ENCODE measurements around the gene PLCL1. TPM values are rescaled to one million over a fixed set of nuclear protein-coding genes. Genes with fewer than 3 reads are reported as not detected.

The PLCL1 gene
- total RNA-seq, 1 donor from 2014 or later, result 0.50 TPM

DNA sequence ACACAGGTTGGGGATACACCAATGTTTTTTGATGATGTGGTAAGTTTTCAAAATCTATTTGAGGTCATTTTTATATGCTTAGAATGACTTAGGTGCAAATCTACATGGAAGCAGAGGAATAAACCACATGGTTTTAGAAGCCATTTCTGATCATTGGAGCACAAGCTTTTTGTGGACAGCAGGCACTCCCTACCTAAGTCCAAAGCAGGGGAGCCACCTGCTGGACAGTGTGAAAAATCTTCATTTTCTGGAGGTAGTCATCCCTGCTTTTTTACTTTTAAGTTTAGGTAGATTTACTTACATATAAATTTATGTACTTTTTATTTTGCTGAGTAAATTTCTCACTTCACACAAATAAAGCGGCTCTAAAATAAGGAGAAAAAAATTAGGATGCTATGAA, 323.2 kb downstream of the PLCL1 start:
- Mint-ChIP-seq H3K27ac (ENCODE audit: unreplicated experiment) (no peak overlapping the region), H3K27me3 (ENCODE audit: low read depth) (peaks cover 31% of the 10 kb centered on the region), H3K4me3 (ENCODE audit: unreplicated experiment) (no peak overlapping the region), H3K9me3 (ENCODE audit: low read depth) (no peaks in the 10 kb centered on the region), H3K36me3 (ENCODE audit: low read depth) (peaks cover 4% of the 10 kb centered on the region), H3K4me1 (ENCODE audit: low read depth) (no peaks in the 10 kb centered on the region)
- peak; percentile 85 for TF ChIP-seq CTCF (IDR thresholded peaks at IDR 0.05)
- no peak for DNase-seq (ENCODE audit: low spot score)

DNA sequence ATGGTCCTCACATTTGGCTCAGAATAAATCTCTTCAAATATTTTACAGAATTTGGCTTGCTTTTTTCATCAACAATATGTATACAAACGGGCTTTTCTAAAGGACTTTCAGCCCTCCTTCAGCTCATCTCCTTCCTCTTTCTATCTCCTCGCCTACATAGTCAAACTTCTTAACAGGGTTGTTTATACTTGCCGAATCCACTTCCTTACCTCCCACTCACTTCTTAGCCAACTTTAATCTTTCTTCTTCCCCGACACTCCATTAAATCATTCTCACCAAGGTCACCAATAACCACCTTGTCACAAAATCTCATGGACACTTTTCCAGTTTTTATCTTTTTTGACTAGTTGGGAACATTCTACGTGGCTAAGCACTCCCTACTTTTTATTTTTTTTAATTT, 325.2 kb downstream of the PLCL1 start:
- Mint-ChIP-seq H3K9me3 (ENCODE audit: low read depth) (no peaks in the 10 kb centered on the region), H3K4me1 (ENCODE audit: low read depth) (no peaks in the 10 kb centered on the region), H3K36me3 (ENCODE audit: low read depth) (peaks cover 4% of the 10 kb centered on the region), H3K4me3 (ENCODE audit: unreplicated experiment) (no peak overlapping the region), H3K27ac (ENCODE audit: unreplicated experiment) (no peak overlapping the region), H3K27me3 (ENCODE audit: low read depth) (peaks cover 24% of the 10 kb centered on the region)
- no peak for TF ChIP-seq CTCF (IDR thresholded peaks at IDR 0.05)
- no peak for DNase-seq (ENCODE audit: low spot score)

- DNase-seq (ENCODE audit: low spot score), result no peak
- TF ChIP-seq CTCF (IDR thresholded peaks at IDR 0.05), result no peak
- no peaks in the 10 kb centered on the region for H3K9me3 Mint-ChIP-seq (ENCODE audit: low read depth)
- no peak overlapping the region for H3K27ac Mint-ChIP-seq (ENCODE audit: unreplicated experiment)
- no peak overlapping the region for H3K4me3 Mint-ChIP-seq (ENCODE audit: unreplicated experiment)
- peaks cover 3% of the 10 kb centered on the region for H3K36me3 Mint-ChIP-seq (ENCODE audit: low read depth)
- H3K4me1 Mint-ChIP-seq (ENCODE audit: low read depth), result no peaks in the 10 kb centered on the region
- peaks cover 18% of the 10 kb centered on the region for H3K27me3 Mint-ChIP-seq (ENCODE audit: low read depth)
These were observed 330.0 kb downstream of the PLCL1 start for GRCh38 chr2:198134293-198134955.

DNA sequence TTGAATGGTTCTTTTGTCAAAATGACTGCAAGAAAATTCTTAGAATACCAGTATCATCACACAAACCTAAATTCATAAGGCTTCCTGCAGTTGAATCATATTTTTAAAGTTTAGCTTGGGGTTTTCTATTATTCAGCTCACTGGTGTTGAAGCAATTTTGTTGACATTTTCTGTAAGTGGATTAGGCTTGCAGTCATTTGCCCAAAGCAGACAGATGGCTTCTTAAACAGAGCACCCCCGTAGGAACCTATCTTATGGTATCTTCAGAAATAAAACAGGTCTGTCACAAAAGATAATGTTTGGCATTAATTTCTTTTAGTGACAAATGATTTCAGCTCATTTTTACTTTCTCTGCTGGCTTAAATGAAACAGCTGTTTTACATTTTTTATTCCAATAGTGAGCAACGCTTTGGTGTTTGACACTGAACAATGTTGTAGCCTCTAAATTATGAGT, 331.1 kb downstream of the PLCL1 start:
- H3K27me3 Mint-ChIP-seq (ENCODE audit: low read depth), result peaks cover 9% of the 10 kb centered on the region
- no peak for DNase-seq (ENCODE audit: low spot score)
- H3K4me1 Mint-ChIP-seq (ENCODE audit: low read depth), result no peaks in the 10 kb centered on the region

GRCh38 chr2:198136142-198136541, 331.7 kb downstream of the PLCL1 start:
- Mint-ChIP-seq H3K4me3 (ENCODE audit: unreplicated experiment) (no peak overlapping the region), H3K36me3 (ENCODE audit: low read depth) (no peaks in the 10 kb centered on the region), H3K9me3 (ENCODE audit: low read depth) (no peaks in the 10 kb centered on the region)

More for the DNA sequence above, 331.1 kb downstream of the PLCL1 start:
- Mint-ChIP-seq H3K36me3 (ENCODE audit: low read depth) (no peaks in the 10 kb centered on the region), H3K4me3 (ENCODE audit: unreplicated experiment) (no peak overlapping the region), H3K27ac (ENCODE audit: unreplicated experiment) (no peak overlapping the region), H3K9me3 (ENCODE audit: low read depth) (no peaks in the 10 kb centered on the region)
- TF ChIP-seq CTCF (IDR thresholded peaks at IDR 0.05), result no peak

More at GRCh38 chr2:198136142-198136541, 331.7 kb downstream of the PLCL1 start:
- H3K4me1 Mint-ChIP-seq (ENCODE audit: low read depth), result no peaks in the 10 kb centered on the region
- DNase-seq (ENCODE audit: low spot score), result no peak
- peaks cover 2% of the 10 kb centered on the region for H3K27me3 Mint-ChIP-seq (ENCODE audit: low read depth)
- TF ChIP-seq CTCF (IDR thresholded peaks at IDR 0.05), result no peak
- no peak overlapping the region for H3K27ac Mint-ChIP-seq (ENCODE audit: unreplicated experiment)
